Muscle layer of duodenum (tissue), 2 donors: Measurements from ENCODE around the gene GRIA1.

Experiments
- H3K27ac ChIP-seq: one replicate; pipeline ENCODE4 v1.7.0; 2013; ENCODE audit warnings: mild to moderate bottlenecking, low read length
- H3K27me3 ChIP-seq: one replicate; pipeline ENCODE4 v1.7.0; 2013; ENCODE audit warnings: low read depth, mild to moderate bottlenecking, control low read depth, low read length
- H3K36me3 ChIP-seq, 2 donors: one replicate each; pipeline ENCODE4 v1.7.0; 2013; ENCODE audit warnings: low read length in 2 of 2, control low read depth in 1 of 2, mild to moderate bottlenecking in 1 of 2; ENCODE audit not compliant: insufficient read depth in 2 of 2, control insufficient read depth in 1 of 2
- H3K4me1 ChIP-seq, 2 donors: one replicate each; pipeline ENCODE4 v1.7.0; 2013; ENCODE audit warnings: low read length in 2 of 2, mild to moderate bottlenecking in 2 of 2, control low read depth in 1 of 2, moderate library complexity in 1 of 2; ENCODE audit not compliant: insufficient read depth in 2 of 2, control insufficient read depth in 1 of 2
- H3K4me3 ChIP-seq, 2 donors: one replicate each; pipeline ENCODE4 v1.7.0; 2013; ENCODE audit warnings: low read length in 2 of 2, low read depth in 1 of 2, mild to moderate bottlenecking in 1 of 2
- H3K9me3 ChIP-seq, 2 donors: one replicate each; pipeline ENCODE4 v1.7.0; 2013; ENCODE audit warnings: low read length in 2 of 2, control low read depth in 1 of 2, mild to moderate bottlenecking in 1 of 2; ENCODE audit not compliant: control insufficient read depth in 1 of 2
- donor health status: healthy.

The GRIA1 gene

GRCh38 chr5:153490118-153491037, at the start of gene GRIA1:
TSS of gene GRIA1 (plus strand) at chr5:153490670.
- Histone ChIP-seq H3K27ac (no peak within 1 kb of the TSS), H3K4me3 (peak within 1 kb of the TSS in 1 of 2 donors; percentile 25), H3K4me1 (peaks cover 0 to 5% of the 10 kb centered on the region in 2 donors), H3K9me3 (no peaks in the 10 kb centered on the region), H3K27me3 (peaks cover 8% of the 10 kb centered on the region), H3K36me3 (no peaks in the 10 kb centered on the region)

GRCh38 chr5:153445875-153446579, 44.4 kb upstream of the GRIA1 start:
- Histone ChIP-seq H3K27me3 (no peaks in the 10 kb centered on the region), H3K36me3 (no peaks in the 10 kb centered on the region), H3K9me3 (no peaks in the 10 kb centered on the region), H3K27ac (no peak overlapping the region), H3K4me1 (no peaks in the 10 kb centered on the region), H3K4me3 (no peak overlapping the region)

- Histone ChIP-seq H3K27ac (no peak overlapping the region), H3K27me3 (no peaks in the 10 kb centered on the region), H3K9me3 (no peaks in the 10 kb centered on the region), H3K4me3 (no peak overlapping the region), H3K4me1 (no peaks in the 10 kb centered on the region), H3K36me3 (no peaks in the 10 kb centered on the region)
Observed at GRCh38 chr5:153447534-153447933, 42.9 kb upstream of the GRIA1 start.

- no peaks in the 10 kb centered on the region for H3K36me3 ChIP-seq
- H3K4me3 ChIP-seq = no peak overlapping the region
- H3K27ac ChIP-seq = no peak overlapping the region
- H3K27me3 ChIP-seq = no peaks in the 10 kb centered on the region
- H3K4me1 ChIP-seq = no peaks in the 10 kb centered on the region
- H3K9me3 ChIP-seq = no peaks in the 10 kb centered on the region
Observed at GRCh38 chr5:153456354-153456753, 34.1 kb upstream of the GRIA1 start.

GRCh38 chr5:153456993-153457392, 33.5 kb upstream of the GRIA1 start:
- Histone ChIP-seq H3K9me3 (no peaks in the 10 kb centered on the region), H3K27me3 (no peaks in the 10 kb centered on the region)

GRCh38 chr5:153458268-153458667, 32.2 kb upstream of the GRIA1 start:
- Histone ChIP-seq H3K27me3 (no peaks in the 10 kb centered on the region), H3K36me3 (no peaks in the 10 kb centered on the region), H3K4me1 (no peaks in the 10 kb centered on the region), H3K9me3 (no peaks in the 10 kb centered on the region), H3K4me3 (no peak overlapping the region), H3K27ac (no peak overlapping the region)

More at GRCh38 chr5:153456993-153457392, 33.5 kb upstream of the GRIA1 start:
- no peak overlapping the region for H3K4me3 ChIP-seq
- no peak overlapping the region for H3K27ac ChIP-seq
- H3K36me3 ChIP-seq = no peaks in the 10 kb centered on the region
- H3K4me1 ChIP-seq = no peaks in the 10 kb centered on the region

GRCh38 chr5:153459051-153459743, 31.3 kb upstream of the GRIA1 start:
- H3K4me3 ChIP-seq = no peak overlapping the region
- H3K4me1 ChIP-seq = no peaks in the 10 kb centered on the region
- no peak overlapping the region for H3K27ac ChIP-seq
- no peaks in the 10 kb centered on the region for H3K36me3 ChIP-seq
- no peaks in the 10 kb centered on the region for H3K27me3 ChIP-seq
- H3K9me3 ChIP-seq = no peaks in the 10 kb centered on the region

GRCh38 chr5:153460421-153460820, 30.0 kb upstream of the GRIA1 start:
- Histone ChIP-seq H3K4me1 (no peaks in the 10 kb centered on the region), H3K9me3 (no peaks in the 10 kb centered on the region), H3K27me3 (no peaks in the 10 kb centered on the region), H3K36me3 (no peaks in the 10 kb centered on the region), H3K27ac (no peak overlapping the region), H3K4me3 (no peak overlapping the region)

- H3K9me3 ChIP-seq = no peaks in the 10 kb centered on the region
- H3K4me1 ChIP-seq = no peaks in the 10 kb centered on the region
- no peak overlapping the region for H3K4me3 ChIP-seq
- H3K27me3 ChIP-seq = no peaks in the 10 kb centered on the region
- no peak overlapping the region for H3K27ac ChIP-seq
- H3K36me3 ChIP-seq = no peaks in the 10 kb centered on the region
Observed at GRCh38 chr5:153461341-153461740, 29.1 kb upstream of the GRIA1 start.

GRCh38 chr5:153463806-153464205, 26.7 kb upstream of the GRIA1 start:
- H3K36me3 ChIP-seq = no peaks in the 10 kb centered on the region
- no peaks in the 10 kb centered on the region for H3K9me3 ChIP-seq
- no peaks in the 10 kb centered on the region for H3K4me1 ChIP-seq
- H3K27ac ChIP-seq = no peak overlapping the region
- no peaks in the 10 kb centered on the region for H3K27me3 ChIP-seq
- H3K4me3 ChIP-seq = no peak overlapping the region

GRCh38 chr5:153467546-153467945, 22.9 kb upstream of the GRIA1 start:
- no peaks in the 10 kb centered on the region for H3K9me3 ChIP-seq
- H3K4me1 ChIP-seq = no peaks in the 10 kb centered on the region
- no peaks in the 10 kb centered on the region for H3K27me3 ChIP-seq
- H3K27ac ChIP-seq = no peak overlapping the region
- H3K36me3 ChIP-seq = no peaks in the 10 kb centered on the region
- H3K4me3 ChIP-seq = no peak overlapping the region
